HG03066 (cell line): Measurements from ENCODE around the gene PDZD7.
A peak's percentile ranks its signal among the peaks of the same experiment; 100 is the strongest.

ENCODE experiments used
- ATAC-seq: cut with Tn5 transposase; IDR thresholded peaks from one replicate; pipeline ENCODE4 v1.9.1; 2021; ENCODE audit warnings: low read depth; ENCODE audit not compliant: unreplicated experiment

Gene PDZD7

GRCh38 chr10:101021239-101021638 lies 9.7 kb downstream of the PDZD7 start:
- no peak for ATAC-seq

GRCh38 chr10:101020427-101021075 lies 10.4 kb downstream of the PDZD7 start:
- ATAC-seq = no peak

- no peak for ATAC-seq
These were observed 11.6 kb downstream of the PDZD7 start for GRCh38 chr10:101019440-101019703.

GRCh38 chr10:101018600-101019439 lies 12.1 kb downstream of the PDZD7 start:
- peak; percentile 55 for ATAC-seq

GRCh38 chr10:101018118-101018599 lies 12.8 kb downstream of the PDZD7 start:
- ATAC-seq = no peak

- no peak for ATAC-seq
These were observed 14.1 kb downstream of the PDZD7 start for GRCh38 chr10:101016814-101017213.

- ATAC-seq = no peak
These were observed 15.4 kb downstream of the PDZD7 start for GRCh38 chr10:101015582-101015973.

- ATAC-seq = no peak
These were observed 15.9 kb downstream of the PDZD7 start for GRCh38 chr10:101014966-101015581.

GRCh38 chr10:101014230-101014884 lies 16.6 kb downstream of the PDZD7 start:
- no peak for ATAC-seq

- no peak for ATAC-seq
These were observed 17.5 kb downstream of the PDZD7 start for GRCh38 chr10:101013365-101013825.

GRCh38 chr10:101012525-101013364 lies 18.2 kb downstream of the PDZD7 start:
- ATAC-seq = peak; percentile 66

GRCh38 chr10:101011517-101012423 lies 19.2 kb downstream of the PDZD7 start:
- no peak for ATAC-seq

GRCh38 chr10:101010329-101010728 lies 20.6 kb downstream of the PDZD7 start:
- no peak for ATAC-seq

- ATAC-seq = no peak
These were observed 22.0 kb downstream of the PDZD7 start for GRCh38 chr10:101008823-101009423.

- ATAC-seq = no peak
These were observed 22.8 kb downstream of the PDZD7 start for GRCh38 chr10:101007915-101008822.

- ATAC-seq = no peak
These were observed 23.7 kb downstream of the PDZD7 start for GRCh38 chr10:101007099-101007711.

- ATAC-seq = no peak
These were observed 24.3 kb downstream of the PDZD7 start for GRCh38 chr10:101006593-101007098.
